HuH-7 (cell line): ENCODE results near the gene ZNF445.
"Not testable (repeated sequence)": the region's sequence is repeated elsewhere in the genome, so short reads cannot be mapped to it uniquely, and the experiment has no call there.

ENCODE experiments used
- DNase-seq: peaks from one replicate; pipeline ENCODE4 v3.0.0; 2011; ENCODE audit warnings: low spot score

ZNF445 gene

GRCh38 chr3:44434834-44435510, 42.5 kb downstream of the ZNF445 start:
- DNase-seq, result no peak

GRCh38 chr3:44430466-44430865, 47.0 kb downstream of the ZNF445 start:
- DNase-seq, result no peak

GRCh38 chr3:44429459-44429858, 48.0 kb downstream of the ZNF445 start:
- no peak for DNase-seq

GRCh38 chr3:44428910-44429309, 48.6 kb downstream of the ZNF445 start:
- DNase-seq, result no peak

GRCh38 chr3:44427683-44428082, 49.8 kb downstream of the ZNF445 start:
- no peak for DNase-seq

GRCh38 chr3:44424758-44425157, 52.7 kb downstream of the ZNF445 start:
- no peak for DNase-seq

GRCh38 chr3:44421280-44421679, 56.2 kb downstream of the ZNF445 start:
- no peak for DNase-seq

- no peak for DNase-seq
Observed at GRCh38 chr3:44420676-44421075, 56.8 kb downstream of the ZNF445 start.

GRCh38 chr3:44419923-44420650, 57.4 kb downstream of the ZNF445 start:
- DNase-seq, result no peak

GRCh38 chr3:44419116-44419922, 58.2 kb downstream of the ZNF445 start:
- DNase-seq, result no peak

GRCh38 chr3:44418549-44418948, 58.9 kb downstream of the ZNF445 start:
- no peak for DNase-seq

- not testable (repeated sequence) for DNase-seq
Observed at GRCh38 chr3:44418118-44418517, 59.4 kb downstream of the ZNF445 start.

GRCh38 chr3:44416031-44417030, 61.1 kb downstream of the ZNF445 start:
- DNase-seq, result no peak

GRCh38 chr3:44415421-44415820, 62.0 kb downstream of the ZNF445 start:
- no peak for DNase-seq

- no peak for DNase-seq
Observed at GRCh38 chr3:44414517-44415090, 62.9 kb downstream of the ZNF445 start.

GRCh38 chr3:44412365-44412764, 65.1 kb downstream of the ZNF445 start:
- no peak for DNase-seq

- DNase-seq, result no peak
Observed at GRCh38 chr3:44411031-44411645, 66.3 kb downstream of the ZNF445 start.

GRCh38 chr3:44409640-44410410, 67.6 kb downstream of the ZNF445 start:
- no peak for DNase-seq

GRCh38 chr3:44402548-44402947, 74.9 kb downstream of the ZNF445 start:
- DNase-seq, result no peak

- peak; percentile 65 for DNase-seq
Observed at GRCh38 chr3:44400771-44401170, 76.7 kb downstream of the ZNF445 start.
